Panc1 (cell line): ENCODE data around the gene ICAM4. TPM values are rescaled to one million over a fixed set of nuclear protein-coding genes. Genes with fewer than 3 reads are reported as not detected.

Experiments used
- ATAC-seq: fragments of 200-7000 bp; cut with Tn5 transposase; 2 replicates; pipeline ENCODE4 v1.9.1; 2020; ENCODE audit warnings: mild to moderate bottlenecking, moderate library complexity
- BruUV-seq: library from RNA; stranded (reverse); fragments of 400-500 nt; replicated peaks from 2 replicates; lab custom pipeline; 2021; lab: Mats Ljungman, UMichigan
- CTCF ChIA-PET: fragments of 300-600 bp; sonication (Branson Sonifier 250); formaldehyde crosslinking; loops from one replicate; lab custom pipeline; 2022; ENCODE audit warnings: antibody characterized with exemption; lab: Charles Lee
- POLR2A ChIA-PET: fragments of 300-600 bp; sonication (Branson Sonifier 250); formaldehyde crosslinking; loops from one replicate; lab custom pipeline; 2022; ENCODE audit warnings: antibody characterized with exemption; lab: Charles Lee
- DNase-seq: peaks from one replicate; pipeline ENCODE4 v3.0.0-alpha.2; 2010; ENCODE audit warnings: low read depth, low spot score
- H3K27ac ChIP-seq: 2 replicates; pipeline ENCODE4 v1.5.1; 2011; ENCODE audit warnings: mild to moderate bottlenecking, low read length, inconsistent platforms
- H3K27me3 ChIP-seq: fragments of 200-500 bp; sonication (Bioruptor generic); 2 replicates; pipeline ENCODE4 v1.6.0; 2014; ENCODE audit warnings: low read length, inconsistent platforms; ENCODE audit not compliant: control insufficient read depth, insufficient read depth
- H3K36me3 ChIP-seq: fragments of 200-500 bp; sonication (Bioruptor generic); 2 replicates; pipeline ENCODE4 v1.5.1; 2014; ENCODE audit warnings: inconsistent platforms, mild to moderate bottlenecking, low read length, moderate library complexity; ENCODE audit not compliant: control insufficient read depth, insufficient read depth
- H3K4me1 ChIP-seq: 2 replicates; pipeline ENCODE4 v1.5.1; 2011; ENCODE audit warnings: inconsistent platforms, mild to moderate bottlenecking, low read length, moderate library complexity; ENCODE audit not compliant: control insufficient read depth, insufficient read depth
- H3K4me3 ChIP-seq, 2 experiments: 2 replicates each; pipeline ENCODE4 v1.5.1; 2011 to 2012; ENCODE audit warnings: low read depth in 2 of 2, low read length in 2 of 2, mild to moderate bottlenecking in 2 of 2, inconsistent platforms in 1 of 2, moderate library complexity in 1 of 2
- H3K9me3 ChIP-seq: fragments of 200-500 bp; sonication (Bioruptor generic); 2 replicates; pipeline ENCODE4 v1.5.1; 2014; ENCODE audit warnings: low read depth, mild to moderate bottlenecking, inconsistent platforms, low read length, moderate library complexity; ENCODE audit not compliant: control insufficient read depth, insufficient read depth
- CTCF ChIP-seq: fragments of 450-650 bp; IDR thresholded peaks from 2 replicates; pipeline ENCODE4 v1.5.1; 2017; ENCODE audit warnings: mild to moderate bottlenecking
- POLR2AphosphoS5 ChIP-seq: IDR thresholded peaks from 2 replicates; pipeline ENCODE4 v1.6.1; 2012; ENCODE audit warnings: mild to moderate bottlenecking, low read depth, low read length, moderate library complexity
- REST ChIP-seq, 2 experiments: IDR thresholded peaks; 2 replicates each; pipeline ENCODE4 v1.6.1; 2011 to 2012; ENCODE audit warnings: low read depth in 2 of 2, control low read depth in 1 of 2, low read length in 1 of 2, mild to moderate bottlenecking in 1 of 2, moderate library complexity in 1 of 2; ENCODE audit not compliant: insufficient read depth in 1 of 2
- SIN3A ChIP-seq: IDR thresholded peaks from 2 replicates; pipeline ENCODE4 v1.6.1; 2012; ENCODE audit warnings: low read depth, mild to moderate bottlenecking, low read length, moderate library complexity, borderline replicate concordance; ENCODE audit not compliant: insufficient read depth
- TCF7L2 ChIP-seq: IDR thresholded peaks from 2 replicates; pipeline ENCODE4 v1.6.1; 2011; ENCODE audit warnings: mild to moderate bottlenecking, low read depth, low read length, inconsistent platforms
- in situ Hi-C: cut with HindIII; loops from 2 replicates; pipeline ENCODE4 v1.10.0; 2016; ENCODE audit warnings: low sequenced_read_pairs, low pct_unique_long_range_greater_than_20kb
- intact Hi-C: fragments of 100-400 bp; cut with micrococcal nuclease; formaldehyde crosslinking; loops from one replicate; pipeline ENCODE4 v1.10.0; 2022; ENCODE audit not compliant: unreplicated experiment
- total RNA-seq: library from RNA; stranded (reverse); gene quantifications from one replicate; pipeline ENCODE4 v1.2.1, GENCODE V29; 2021; ENCODE audit not compliant: unreplicated experiment

ICAM4 gene
- total RNA-seq, 1 experiment from 2014 or later, result 2.8 TPM

- no peak for TF ChIP-seq POLR2AphosphoS5
- TF ChIP-seq SIN3A, result no peak
- no peak for TF ChIP-seq TCF7L2
- TF ChIP-seq REST (IDR thresholded peaks at IDR 0.05; ENCODE audit: insufficient read depth in 1 of 2, low read depth in 2 of 2, low read length in 1 of 2), result no peak
- no peak for TF ChIP-seq CTCF
- POLR2A ChIA-PET, result interaction anchor here (0.6 to 1.5 kb wide), 3 partner anchors 47 to 63 kb away, joined by 3 to 13 read pairs (median 3); partner anchors contain the start of genes ICAM1 and TYK2
- no peak for DNase-seq
- Histone ChIP-seq H3K27ac (peak overlapping the region; percentile 73), H3K36me3 (peaks cover 7% of the 10 kb centered on the region), H3K4me3 (peak overlapping the region; percentile 78 to 86), H3K27me3 (no peaks in the 10 kb centered on the region), H3K9me3 (no peaks in the 10 kb centered on the region), H3K4me1 (peaks cover 10% of the 10 kb centered on the region)
- ATAC-seq, result peak; percentile 29
- CTCF ChIA-PET, result interaction anchor here (0.6 to 2.3 kb wide), 4 partner anchors 55 to 525 kb away, joined by 3 to 8 read pairs (median 5); partner anchors contain the start of gene ICAM1
- intact Hi-C loops (no loop called here), in situ Hi-C loops (no loop called here)
- BruUV-seq, result TSS peak; percentile 84
Observed at GRCh38 chr19:10333758-10334587, 47.2 kb downstream of the ICAM4 start.

GRCh38 chr19:10334588-10335351 is 48.0 kb downstream of the ICAM4 start:
- Histone ChIP-seq H3K4me1 (peaks cover 10% of the 10 kb centered on the region), H3K9me3 (no peaks in the 10 kb centered on the region), H3K27ac (peak overlapping the region; percentile 73), H3K4me3 (peak overlapping the region; percentile 78 to 86), H3K36me3 (peaks cover 7% of the 10 kb centered on the region), H3K27me3 (no peaks in the 10 kb centered on the region)
- ChIA-PET CTCF (interaction anchor here (1.2 to 2.3 kb wide), 2 partner anchors 54 to 64 kb away, joined by 4 to 6 read pairs; partner anchors contain the start of gene ICAM1), POLR2A (interaction anchor here (1.5 kb wide), 1 partner anchor 64 kb away, joined by 3 read pairs; the partner anchor contains the start of gene ICAM1)
- peak; percentile 59; the same call in 1 of the 2 replicates for TF ChIP-seq POLR2AphosphoS5
- TF ChIP-seq SIN3A, result no peak; the same call in 1 of the 2 replicates
- TF ChIP-seq CTCF, result no peak
- TF ChIP-seq TCF7L2, result no peak
- no peak for TF ChIP-seq REST (IDR thresholded peaks at IDR 0.05; ENCODE audit: insufficient read depth in 1 of 2, low read depth in 2 of 2, low read length in 1 of 2)
- in situ Hi-C loops, result no loop called here
- ATAC-seq (peak; percentile 85), DNase-seq (no peak)
- no TSS peak for BruUV-seq
- intact Hi-C loops, result no loop called here
